GM12878 (cell line): ENCODE data around the gene CEP78. TPM values are rescaled to one million over a fixed set of nuclear protein-coding genes. Genes with fewer than 3 reads are reported as not detected.
A peak's percentile ranks its signal among the peaks of the same experiment; 100 is the strongest.

Experiments
- BACH1 ChIP-seq: fragments of 450-650 bp; IDR thresholded peaks from 2 replicates; pipeline ENCODE4 v1.6.1; 2017; ENCODE audit warnings: mild to moderate bottlenecking, borderline replicate concordance
- BCLAF1 ChIP-seq: fragments of 450-650 bp; IDR thresholded peaks from 2 replicates; pipeline ENCODE4 v1.6.1; 2017; ENCODE audit warnings: antibody characterized with exemption, mild to moderate bottlenecking, moderate library complexity
- CBX3 ChIP-seq: fragments of 200-600 bp; sonication (generic); IDR thresholded peaks from 2 replicates; pipeline ENCODE4 v1.6.1; 2016; ENCODE audit warnings: low read depth, borderline replicate concordance
- CREB1 ChIP-seq: IDR thresholded peaks from 2 replicates; pipeline ENCODE4 v1.6.1; 2012; ENCODE audit warnings: low read depth, mild to moderate bottlenecking, inconsistent platforms
- CUX1 ChIP-seq: IDR thresholded peaks from 2 replicates; pipeline ENCODE4 v1.6.1; 2012; ENCODE audit warnings: improper control_type of control experiment, low read depth, low read length; ENCODE audit not compliant: insufficient replicate concordance
- EP300 ChIP-seq, 2 experiments: fragments of 150-350 bp in 1 of 2; IDR thresholded peaks; 2 replicates each; pipeline ENCODE4 v1.6.1; 2011 to 2012; ENCODE audit warnings: low read depth in 2 of 2, low read length in 2 of 2, borderline replicate concordance in 1 of 2, improper control_type of control experiment in 1 of 2, inconsistent platforms in 1 of 2; ENCODE audit not compliant: control insufficient read depth in 1 of 2
- GABPA ChIP-seq: IDR thresholded peaks from 2 replicates; pipeline ENCODE4 v1.6.1; 2014; ENCODE audit warnings: antibody characterized with exemption, low read depth, mild to moderate bottlenecking, inconsistent platforms
- IRF3 ChIP-seq: fragments of 450-650 bp; IDR thresholded peaks from 2 replicates; pipeline ENCODE4 v1.6.1; 2014; ENCODE audit warnings: mild to moderate bottlenecking
- PAX5 ChIP-seq: IDR thresholded peaks from 2 replicates; pipeline ENCODE4 v1.6.1; 2011; ENCODE audit warnings: low read depth, low read length, borderline replicate concordance
- POLR2AphosphoS2 ChIP-seq: IDR thresholded peaks from 2 replicates; pipeline ENCODE4 v1.6.1; 2011; ENCODE audit warnings: low read depth, mild to moderate bottlenecking, low read length, improper control_type of control experiment, moderate library complexity
- REST ChIP-seq: IDR thresholded peaks from 2 replicates; pipeline ENCODE4 v1.6.1; 2012; ENCODE audit warnings: mild to moderate bottlenecking, low read depth, low read length
- SIN3A ChIP-seq: IDR thresholded peaks from 2 replicates; pipeline ENCODE4 v1.6.1; 2012; ENCODE audit warnings: low read depth, low read length, improper control_type of control experiment
- ZBED1 ChIP-seq: IDR thresholded peaks from 2 replicates; pipeline ENCODE4 v1.6.1; 2016; ENCODE audit warnings: borderline replicate concordance
- polyA plus RNA-seq, 11 experiments: library from polyadenylated mRNA; depleted of rRNA in 4 of 11; unstranded in 6 of 11; stranded (reverse) in 5 of 11; fragments of >200 nt; fragmentation: Nextera tagmentation in 4 of 11; fragmentation: Illumina TruSeq in 1 of 11; extraction: Ambion mirVana in 4 of 11; extraction: Trizol in 1 of 11; gene quantifications; 1 replicate in 1 of 11; 2 replicates in 10 of 11; pipeline versions ENCODE4 v1.2.1 to v1.2.3, GENCODE V29; 2011 to 2016; ENCODE audit warnings: inconsistent platforms in 2 of 11, missing spikeins in 2 of 11, low read depth in 1 of 11
- total RNA-seq, 4 experiments: library from RNA; depleted of rRNA in 3 of 4; stranded (reverse); fragments of >200 nt in 3 of 4; fragmentation: Illumina TruSeq in 1 of 4; extraction: Trizol in 1 of 4; gene quantifications; 2 replicates each; pipeline versions ENCODE4 v1.2.1 to v1.2.3, GENCODE V29; 2013 to 2021
- TF ChIP-seq, protein P1 (sequence below): fragments of 450-650 bp; IDR thresholded peaks from 2 replicates; pipeline ENCODE4 v1.6.1; 2017; ENCODE audit warnings: borderline replicate concordance

CEP78 gene
- total and polyA plus RNA-seq, 10 of the 15 experiments (the other 5 are each of a cell fraction or from before 2014, with no cell fraction given) = 4.1 to 44.9 (median 27.9) TPM

GRCh38 chr9:78235762-78236550 lies at the start of gene CEP78 (continued):
- TF ChIP-seq CUX1 (no peak), CREB1 (peak; percentile 75), IRF3 (no peak), GABPA (no peak), BCLAF1 (no peak), CBX3 (no peak), POLR2AphosphoS2 (no peak), ZBED1 (no peak), BACH1 (peak; percentile 26; the same call in 1 of the 2 replicates), REST (no peak), PAX5 (no peak), EP300 (IDR thresholded peaks at IDR 0.05; ENCODE audit: borderline replicate concordance in 1 of 2, control insufficient read depth in 1 of 2, low read depth in 2 of 2, low read length in 2 of 2) (no peak), SIN3A (0 out of 2 replicates have a peak, but pooled peaks have one; percentile 24)
- TF ChIP-seq, protein P1, sequence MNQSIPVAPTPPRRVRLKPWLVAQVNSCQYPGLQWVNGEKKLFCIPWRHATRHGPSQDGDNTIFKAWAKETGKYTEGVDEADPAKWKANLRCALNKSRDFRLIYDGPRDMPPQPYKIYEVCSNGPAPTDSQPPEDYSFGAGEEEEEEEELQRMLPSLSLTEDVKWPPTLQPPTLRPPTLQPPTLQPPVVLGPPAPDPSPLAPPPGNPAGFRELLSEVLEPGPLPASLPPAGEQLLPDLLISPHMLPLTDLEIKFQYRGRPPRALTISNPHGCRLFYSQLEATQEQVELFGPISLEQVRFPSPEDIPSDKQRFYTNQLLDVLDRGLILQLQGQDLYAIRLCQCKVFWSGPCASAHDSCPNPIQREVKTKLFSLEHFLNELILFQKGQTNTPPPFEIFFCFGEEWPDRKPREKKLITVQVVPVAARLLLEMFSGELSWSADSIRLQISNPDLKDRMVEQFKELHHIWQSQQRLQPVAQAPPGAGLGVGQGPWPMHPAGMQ = no peak
